Esophagus muscularis mucosa (tissue), 4 donors: ENCODE data around the gene ZNF423. TPM values are rescaled to one million over a fixed set of nuclear protein-coding genes. Genes with fewer than 3 reads are reported as not detected.

Source experiments
- DNase-seq: peaks from one replicate; pipeline ENCODE4 v3.0.0-alpha.2; 2017; ENCODE audit errors: extremely low spot score
- H3K27ac ChIP-seq, 4 donors: fragments of 200-600 bp; sonication (generic); replicated peaks in 1 of 4; 1 replicate in 3 of 4; 2 replicates in 1 of 4; pipeline ENCODE4 v1.5.1; 2016 to 2019; ENCODE audit warnings: mild to moderate bottlenecking in 1 of 4
- H3K27me3 ChIP-seq, 4 donors: fragments of 200-600 bp; sonication (generic); one replicate each; pipeline versions ENCODE4 v1.5.1 to v1.6.0; 2016 to 2019
- H3K36me3 ChIP-seq, 4 donors: fragments of 200-600 bp; sonication (generic); one replicate each; pipeline ENCODE4 v1.5.1; 2016 to 2019
- H3K4me1 ChIP-seq, 4 donors: fragments of 200-600 bp; sonication (generic); one replicate each; pipeline ENCODE4 v1.5.1; 2016 to 2019
- H3K4me3 ChIP-seq, 4 donors: fragments of 200-600 bp; sonication (generic); 1 replicate in 2 of 4; 2 replicates in 2 of 4; pipeline ENCODE4 v1.5.1; 2016 to 2019; ENCODE audit warnings: mild to moderate bottlenecking in 4 of 4, moderate library complexity in 1 of 4
- H3K9me3 ChIP-seq, 4 donors: fragments of 200-600 bp; sonication (generic); 1 replicate in 3 of 4; 2 replicates in 1 of 4; pipeline ENCODE4 v1.5.1; 2016 to 2019
- CTCF ChIP-seq, 3 experiments: fragments of 200-600 bp in 2 of 3; fragments of 450-650 bp in 1 of 3; sonication (generic) in 2 of 3; IDR thresholded peaks; one replicate each; pipeline ENCODE4 v1.5.1; 2017 to 2019; ENCODE audit warnings: antibody characterized with exemption in 3 of 3, mild to moderate bottlenecking in 2 of 3, moderate library complexity in 1 of 3
- EP300 ChIP-seq: sonication (generic); formaldehyde crosslinking; IDR thresholded peaks from one replicate; pipeline ENCODE4 v1.6.1; 2017; ENCODE audit warnings: antibody characterized with exemption
- POLR2A ChIP-seq: fragments of 450-650 bp; IDR thresholded peaks from one replicate; pipeline ENCODE4 v1.6.1; 2017; ENCODE audit warnings: antibody characterized with exemption, moderate library complexity, mild to moderate bottlenecking, low read depth
- POLR2AphosphoS5 ChIP-seq, 2 donors: sonication (generic); formaldehyde crosslinking; IDR thresholded peaks; one replicate each; pipeline ENCODE4 v1.6.1; 2017; ENCODE audit warnings: antibody characterized with exemption in 2 of 2
- WGBS: methylation state at CpG from one replicate; pipeline ENCODE4 v1.1.5; 2018; 5-methylcytosine and 5-hydroxymethylcytosine counted together
- intact Hi-C: fragments of 100-400 bp; cut with DNase I; formaldehyde crosslinking; loops from one replicate; pipeline ENCODE4 v1.15.1; 2023
- total RNA-seq, 4 donors: library from RNA; depleted of rRNA; stranded (reverse); fragments of >200 nt; gene quantifications; one replicate each; pipeline versions ENCODE4 v1.1.0 to v1.2.1, GENCODE V29; 2016

ZNF423 gene
- total RNA-seq, 4 donors from 2014 or later, result 8.7 to 22.5 (median 10.3) TPM

GRCh38 chr16:49574826-49575225 lies 281.1 kb downstream of the ZNF423 start:
- no peak overlapping the region for H3K27ac ChIP-seq
- no peak for DNase-seq
- H3K4me1 ChIP-seq, result peaks cover 0 to 3% (median 0%) of the 10 kb centered on the region in 4 donors
- no peak overlapping the region for H3K4me3 ChIP-seq
- H3K27me3 ChIP-seq, result no peaks in the 10 kb centered on the region
- intact Hi-C loops, result no loop called here
- peaks cover 0 to 3% (median 0%) of the 10 kb centered on the region in 4 donors for H3K9me3 ChIP-seq
- H3K36me3 ChIP-seq, result no peaks in the 10 kb centered on the region
- TF ChIP-seq EP300 (no peak), POLR2A (no peak), POLR2AphosphoS5 (IDR thresholded peaks at IDR 0.05) (no peak), CTCF (IDR thresholded peaks at IDR 0.05) (no peak)
- 94% methylated on average over 12 of the region's 12 CpGs for WGBS

- peaks cover 0 to 26% (median 21%) of the 10 kb centered on the region in 4 donors for H3K4me1 ChIP-seq
- H3K9me3 ChIP-seq, result no peaks in the 10 kb centered on the region
- TF ChIP-seq EP300 (no peak), POLR2AphosphoS5 (IDR thresholded peaks at IDR 0.05) (no peak), CTCF (IDR thresholded peaks at IDR 0.05) (no peak), POLR2A (no peak)
- DNase-seq, result no peak
- H3K27me3 ChIP-seq, result no peaks in the 10 kb centered on the region
- no peak overlapping the region for H3K4me3 ChIP-seq
- WGBS, result 89% methylated on average over 1 of the region's 1 CpG
- H3K36me3 ChIP-seq, result no peaks in the 10 kb centered on the region
- H3K27ac ChIP-seq, result no peak overlapping the region
- intact Hi-C loops, result no loop called here
Measured at GRCh38 chr16:49567950-49568349, 288.0 kb downstream of the ZNF423 start.

- Histone ChIP-seq H3K27ac (no peak overlapping the region), H3K4me1 (peaks cover 0 to 26% (median 21%) of the 10 kb centered on the region in 4 donors), H3K4me3 (no peak overlapping the region), H3K27me3 (no peaks in the 10 kb centered on the region), H3K9me3 (no peaks in the 10 kb centered on the region), H3K36me3 (no peaks in the 10 kb centered on the region)
- no peak for DNase-seq
- intact Hi-C loops, result no loop called here
- 44% methylated on average over 6 of the region's 6 CpGs for WGBS
- TF ChIP-seq POLR2AphosphoS5 (IDR thresholded peaks at IDR 0.05) (no peak), POLR2A (no peak), CTCF (IDR thresholded peaks at IDR 0.05) (no peak), EP300 (no peak)
Measured at GRCh38 chr16:49566432-49566831, 289.5 kb downstream of the ZNF423 start.

GRCh38 chr16:49564496-49565229 lies 291.2 kb downstream of the ZNF423 start:
- H3K27ac ChIP-seq, result peak overlapping the region in 2 of 4 donors; percentile 20 to 52
- no peaks in the 10 kb centered on the region for H3K27me3 ChIP-seq
- H3K4me3 ChIP-seq, result no peak overlapping the region
- no peak for DNase-seq
- no peaks in the 10 kb centered on the region for H3K9me3 ChIP-seq
- no peaks in the 10 kb centered on the region for H3K36me3 ChIP-seq
- WGBS, result 56% methylated on average over 13 of the region's 14 CpGs
- peaks cover 0 to 26% (median 21%) of the 10 kb centered on the region in 4 donors for H3K4me1 ChIP-seq
- TF ChIP-seq CTCF (IDR thresholded peaks at IDR 0.05) (no peak), POLR2A (no peak), EP300 (no peak), POLR2AphosphoS5 (IDR thresholded peaks at IDR 0.05) (no peak)
- intact Hi-C loops, result no loop called here
